ENCODE measurements around the gene BTN1A1.

Gene BTN1A1

GRCh38 chr6:26486358-26486757 is 13.7 kb upstream of the BTN1A1 start:
- H3K4me3 ChIP-seq (ENCODE audit: low read length in 2 of 2), result no peak overlapping the region
- H3K9ac ChIP-seq (ENCODE audit: low read depth, low read length, poor library complexity), result no peak overlapping the region
- no CpG with 5 or more reads among the region's 5 CpGs for WGBS, 2 donors (ENCODE audit: extremely low coverage in 2 of 2, insufficient read length in 2 of 2, insufficient replicate concordance in 1 of 2)
- no peak overlapping the region for H3K4me2 ChIP-seq (ENCODE audit: insufficient read depth, low read length, poor library complexity, severe bottlenecking)
- H2BK15ac ChIP-seq (ENCODE audit: low read length), result no peak overlapping the region
- peaks cover 2 to 3% of the 10 kb centered on the region in 2 donors for H3K9me3 ChIP-seq (replicated peaks in 1 of 2; ENCODE audit: control insufficient read depth in 2 of 2, insufficient read depth in 1 of 2, low read depth in 1 of 2, low read length in 2 of 2)
- H3K36me3 ChIP-seq (replicated peaks in 1 of 2; ENCODE audit: control insufficient read depth in 2 of 2, insufficient read depth in 2 of 2, low read length in 2 of 2), result no peaks in the 10 kb centered on the region
- no peak overlapping the region for H4K91ac ChIP-seq (ENCODE audit: low read depth, low read length, poor library complexity)
- H2AK5ac ChIP-seq (ENCODE audit: low read depth, low read length), result no peak overlapping the region
- H3K4me1 ChIP-seq (ENCODE audit: control insufficient read depth in 2 of 2, insufficient read depth in 1 of 2, low read depth in 1 of 2, low read length in 2 of 2), result no peaks in the 10 kb centered on the region
- H3K23ac ChIP-seq (ENCODE audit: low read depth, low read length, poor library complexity), result no peak overlapping the region
- no peak overlapping the region for H2BK12ac ChIP-seq (ENCODE audit: low read length)
- H2BK120ac ChIP-seq (ENCODE audit: low read depth, low read length), result no peak overlapping the region
- H3K27ac ChIP-seq (replicated peaks; ENCODE audit: low read length), result no peak overlapping the region
- H3K4ac ChIP-seq (ENCODE audit: low read length), result no peak overlapping the region
- H3K27me3 ChIP-seq (ENCODE audit: control insufficient read depth in 3 of 3, insufficient read depth in 3 of 3, low read depth in 1 of 3, low read length in 3 of 3), result peaks cover 0 to 10% (median 0%) of the 10 kb centered on the region in 3 experiments
- no peak overlapping the region for H2AFZ ChIP-seq (ENCODE audit: low read length)
- no peaks in the 10 kb centered on the region for H3K79me1 ChIP-seq (ENCODE audit: low read depth, low read length)
- DNase-seq (ENCODE audit: low spot score), result no peak
- no peak overlapping the region for H3K14ac ChIP-seq (ENCODE audit: low read length)
- H4K8ac ChIP-seq (ENCODE audit: low read depth, low read length), result no peak overlapping the region
- H2BK5ac ChIP-seq (ENCODE audit: low read length), result no peak overlapping the region
- H3K18ac ChIP-seq (ENCODE audit: low read length), result no peak overlapping the region

DNA sequence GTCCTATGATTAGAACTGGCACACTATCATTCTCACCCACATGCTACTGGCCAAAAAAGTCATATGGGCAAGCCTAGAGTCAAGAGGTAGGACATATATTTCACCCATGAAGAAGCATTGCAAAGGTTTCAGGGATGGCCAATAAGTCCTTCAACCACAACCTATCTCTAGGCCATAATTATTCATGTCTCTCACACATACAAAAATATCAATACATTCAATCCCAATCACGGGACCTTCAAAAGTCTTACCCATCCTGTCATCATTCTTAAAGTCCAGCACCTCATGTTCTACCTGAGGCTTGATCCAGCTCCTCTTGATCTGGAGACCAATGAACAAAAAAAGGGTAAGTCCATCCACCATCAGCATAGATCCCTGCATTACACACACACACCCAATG is 12.6 kb upstream of the BTN1A1 start:
- H4K8ac ChIP-seq (ENCODE audit: low read depth, low read length), result no peak overlapping the region
- no peak overlapping the region for H3K4me2 ChIP-seq (ENCODE audit: insufficient read depth, low read length, poor library complexity, severe bottlenecking)
- no peak overlapping the region for H2AK5ac ChIP-seq (ENCODE audit: low read depth, low read length)
- DNase-seq (ENCODE audit: low spot score), result no peak
- H2BK5ac ChIP-seq (ENCODE audit: low read length), result no peak overlapping the region
- H3K18ac ChIP-seq (ENCODE audit: low read length), result no peak overlapping the region
- no peak overlapping the region for H2BK120ac ChIP-seq (ENCODE audit: low read depth, low read length)
- 100% methylated on average over 1 of the region's 1 CpG; no CpG with 5 or more reads in 1 of the 2 donors for WGBS, 2 donors (ENCODE audit: extremely low coverage in 2 of 2, insufficient read length in 2 of 2, insufficient replicate concordance in 1 of 2)
- peaks cover 0 to 20% (median 0%) of the 10 kb centered on the region in 3 experiments for H3K27me3 ChIP-seq (ENCODE audit: control insufficient read depth in 3 of 3, insufficient read depth in 3 of 3, low read depth in 1 of 3, low read length in 3 of 3)
- no peak overlapping the region for H3K14ac ChIP-seq (ENCODE audit: low read length)
- H3K4me3 ChIP-seq (ENCODE audit: low read length in 2 of 2), result no peak overlapping the region
- no peak overlapping the region for H2BK15ac ChIP-seq (ENCODE audit: low read length)
- H3K79me1 ChIP-seq (ENCODE audit: low read depth, low read length), result no peaks in the 10 kb centered on the region
- no peaks in the 10 kb centered on the region for H3K4me1 ChIP-seq (ENCODE audit: control insufficient read depth in 2 of 2, insufficient read depth in 1 of 2, low read depth in 1 of 2, low read length in 2 of 2)
- no peak overlapping the region for H3K4ac ChIP-seq (ENCODE audit: low read length)
- H3K27ac ChIP-seq (replicated peaks; ENCODE audit: low read length), result no peak overlapping the region
- no peak overlapping the region for H3K9ac ChIP-seq (ENCODE audit: low read depth, low read length, poor library complexity)
- H4K91ac ChIP-seq (ENCODE audit: low read depth, low read length, poor library complexity), result no peak overlapping the region
- no peak overlapping the region for H2AFZ ChIP-seq (ENCODE audit: low read length)
- no peak overlapping the region for H3K23ac ChIP-seq (ENCODE audit: low read depth, low read length, poor library complexity)
- no peak overlapping the region for H2BK12ac ChIP-seq (ENCODE audit: low read length)
- peaks cover 2 to 3% of the 10 kb centered on the region in 2 donors for H3K9me3 ChIP-seq (replicated peaks in 1 of 2; ENCODE audit: control insufficient read depth in 2 of 2, insufficient read depth in 1 of 2, low read depth in 1 of 2, low read length in 2 of 2)
- no peaks in the 10 kb centered on the region for H3K36me3 ChIP-seq (replicated peaks in 1 of 2; ENCODE audit: control insufficient read depth in 2 of 2, insufficient read depth in 2 of 2, low read length in 2 of 2)

DNA sequence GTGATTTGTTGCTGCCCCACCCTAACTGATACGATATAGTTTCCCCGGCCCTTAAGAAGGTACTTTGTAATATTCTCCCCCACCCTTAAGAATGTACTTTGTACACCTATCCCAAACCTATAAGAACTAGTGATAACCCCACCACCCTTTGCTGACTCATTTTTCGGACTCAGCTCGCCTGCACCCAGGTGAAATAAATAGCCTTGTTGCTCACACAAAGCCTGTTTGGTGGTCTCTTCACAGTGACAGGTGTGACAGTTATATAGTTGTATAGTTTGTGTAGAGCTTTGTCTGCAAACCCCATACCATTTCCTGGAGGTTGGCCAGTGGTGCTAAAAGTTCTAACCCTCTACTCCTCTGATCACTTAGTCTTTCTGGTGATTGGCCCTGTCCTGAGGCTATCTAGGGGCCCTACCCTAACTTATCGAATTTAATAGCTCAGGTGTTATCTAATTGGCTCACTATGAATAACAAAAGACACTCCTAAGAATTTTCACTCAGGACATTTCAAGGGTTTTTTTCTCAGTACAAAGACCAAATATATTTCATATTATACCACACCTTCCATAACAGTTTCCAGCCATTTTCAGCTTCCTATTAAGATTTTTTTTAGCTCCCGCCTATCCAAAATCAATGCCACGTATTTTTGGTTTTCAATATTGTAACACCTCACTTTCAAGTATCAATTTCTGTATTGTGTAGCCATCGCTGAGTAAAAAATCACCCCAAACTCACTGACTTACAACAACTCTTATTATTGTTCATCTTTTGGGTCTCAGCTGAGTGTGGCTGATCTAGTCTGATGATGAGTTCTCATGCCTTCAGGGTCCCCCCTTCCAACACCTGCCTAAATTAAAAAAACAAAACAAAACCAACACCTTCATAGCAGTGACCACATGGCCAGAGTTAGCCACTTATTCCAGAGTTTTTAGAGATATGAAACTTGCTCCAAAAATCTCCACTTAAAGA is 9.8 kb upstream of the BTN1A1 start:
- no peaks in the 10 kb centered on the region for H3K4me1 ChIP-seq (ENCODE audit: control insufficient read depth in 2 of 2, insufficient read depth in 1 of 2, low read depth in 1 of 2, low read length in 2 of 2)

GRCh38 chr6:26491604-26492003 is 8.5 kb upstream of the BTN1A1 start:
- no peaks in the 10 kb centered on the region for H3K79me1 ChIP-seq (ENCODE audit: low read depth, low read length)
- H2AFZ ChIP-seq (ENCODE audit: low read length), result no peak overlapping the region
- H2BK12ac ChIP-seq (ENCODE audit: low read length), result no peak overlapping the region
- H3K18ac ChIP-seq (ENCODE audit: low read length), result no peak overlapping the region
- H3K36me3 ChIP-seq (replicated peaks in 1 of 2; ENCODE audit: control insufficient read depth in 2 of 2, insufficient read depth in 2 of 2, low read length in 2 of 2), result no peaks in the 10 kb centered on the region
- no peak overlapping the region for H3K14ac ChIP-seq (ENCODE audit: low read length)
- H3K23ac ChIP-seq (ENCODE audit: low read depth, low read length, poor library complexity), result no peak overlapping the region
- no peak overlapping the region for H3K9ac ChIP-seq (ENCODE audit: low read depth, low read length, poor library complexity)
- H2AK5ac ChIP-seq (ENCODE audit: low read depth, low read length), result no peak overlapping the region
- peaks cover 0 to 3% of the 10 kb centered on the region in 2 donors for H3K9me3 ChIP-seq (replicated peaks in 1 of 2; ENCODE audit: control insufficient read depth in 2 of 2, insufficient read depth in 1 of 2, low read depth in 1 of 2, low read length in 2 of 2)
- peaks cover 0 to 40% (median 0%) of the 10 kb centered on the region in 3 experiments for H3K27me3 ChIP-seq (ENCODE audit: control insufficient read depth in 3 of 3, insufficient read depth in 3 of 3, low read depth in 1 of 3, low read length in 3 of 3)
- no peak overlapping the region for H3K4ac ChIP-seq (ENCODE audit: low read length)
- no peak overlapping the region for H3K27ac ChIP-seq (replicated peaks; ENCODE audit: low read length)
- no peak for DNase-seq (ENCODE audit: low spot score)
- H3K4me3 ChIP-seq (ENCODE audit: low read length in 2 of 2), result no peak overlapping the region
- no peak overlapping the region for H4K91ac ChIP-seq (ENCODE audit: low read depth, low read length, poor library complexity)
- H2BK5ac ChIP-seq (ENCODE audit: low read length), result no peak overlapping the region
- H2BK120ac ChIP-seq (ENCODE audit: low read depth, low read length), result no peak overlapping the region
- H3K4me2 ChIP-seq (ENCODE audit: insufficient read depth, low read length, poor library complexity, severe bottlenecking), result no peak overlapping the region
- H4K8ac ChIP-seq (ENCODE audit: low read depth, low read length), result no peak overlapping the region
- no CpG with 5 or more reads among the region's 5 CpGs for WGBS, 2 donors (ENCODE audit: extremely low coverage in 2 of 2, insufficient read length in 2 of 2, insufficient replicate concordance in 1 of 2)
- no peaks in the 10 kb centered on the region for H3K4me1 ChIP-seq (ENCODE audit: control insufficient read depth in 2 of 2, insufficient read depth in 1 of 2, low read depth in 1 of 2, low read length in 2 of 2)
- no peak overlapping the region for H2BK15ac ChIP-seq (ENCODE audit: low read length)

More for the DNA sequence above, 9.8 kb upstream of the BTN1A1 start:
- Histone ChIP-seq H2BK120ac (ENCODE audit: low read depth, low read length) (no peak overlapping the region), H3K27ac (replicated peaks; ENCODE audit: low read length) (no peak overlapping the region), H3K23ac (ENCODE audit: low read depth, low read length, poor library complexity) (no peak overlapping the region), H3K9me3 (replicated peaks in 1 of 2; ENCODE audit: control insufficient read depth in 2 of 2, insufficient read depth in 1 of 2, low read depth in 1 of 2, low read length in 2 of 2) (peaks cover 0 to 3% of the 10 kb centered on the region in 2 donors), H3K27me3 (ENCODE audit: control insufficient read depth in 3 of 3, insufficient read depth in 3 of 3, low read depth in 1 of 3, low read length in 3 of 3) (peaks cover 0 to 36% (median 0%) of the 10 kb centered on the region in 3 experiments), H2BK12ac (ENCODE audit: low read length) (no peak overlapping the region), H2BK5ac (ENCODE audit: low read length) (no peak overlapping the region), H3K4me3 (ENCODE audit: low read length in 2 of 2) (no peak overlapping the region), H3K18ac (ENCODE audit: low read length) (no peak overlapping the region), H4K8ac (ENCODE audit: low read depth, low read length) (no peak overlapping the region), H4K91ac (ENCODE audit: low read depth, low read length, poor library complexity) (no peak overlapping the region), H2AK5ac (ENCODE audit: low read depth, low read length) (no peak overlapping the region), H3K9ac (ENCODE audit: low read depth, low read length, poor library complexity) (no peak overlapping the region), H3K14ac (ENCODE audit: low read length) (no peak overlapping the region), H2BK15ac (ENCODE audit: low read length) (no peak overlapping the region), H3K4me2 (ENCODE audit: insufficient read depth, low read length, poor library complexity, severe bottlenecking) (no peak overlapping the region), H3K36me3 (replicated peaks in 1 of 2; ENCODE audit: control insufficient read depth in 2 of 2, insufficient read depth in 2 of 2, low read length in 2 of 2) (no peaks in the 10 kb centered on the region), H3K79me1 (ENCODE audit: low read depth, low read length) (no peaks in the 10 kb centered on the region), H3K4ac (ENCODE audit: low read length) (no peak overlapping the region), H2AFZ (ENCODE audit: low read length) (no peak overlapping the region)
- no CpG with 5 or more reads among the region's 8 CpGs for WGBS, 2 donors (ENCODE audit: extremely low coverage in 2 of 2, insufficient read length in 2 of 2, insufficient replicate concordance in 1 of 2)
- DNase-seq (ENCODE audit: low spot score), result no peak
